ENCODE results near the gene HYAL3.

HYAL3 gene

DNA sequence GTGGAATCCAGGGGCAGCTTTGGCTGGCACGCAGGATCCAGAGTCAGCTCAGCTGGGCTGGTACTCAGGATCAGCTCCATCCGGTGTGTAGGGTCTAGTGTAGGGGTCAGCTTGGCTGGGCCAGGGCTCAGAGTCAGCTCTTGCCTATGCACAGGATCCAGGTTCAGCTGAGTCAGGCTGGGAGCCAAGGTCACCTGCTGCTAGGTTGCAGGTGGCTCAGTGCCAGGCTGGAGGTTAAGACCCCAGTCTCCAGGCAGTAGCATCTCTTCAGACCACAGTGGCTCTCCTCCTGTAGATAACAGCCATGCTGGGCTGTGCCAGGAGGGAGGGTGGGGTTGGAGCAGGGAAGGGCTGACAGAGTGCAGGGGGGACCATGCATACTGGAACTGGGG lies 1.8 kb downstream of the HYAL3 start:
- TF ChIP-seq, protein P1, sequence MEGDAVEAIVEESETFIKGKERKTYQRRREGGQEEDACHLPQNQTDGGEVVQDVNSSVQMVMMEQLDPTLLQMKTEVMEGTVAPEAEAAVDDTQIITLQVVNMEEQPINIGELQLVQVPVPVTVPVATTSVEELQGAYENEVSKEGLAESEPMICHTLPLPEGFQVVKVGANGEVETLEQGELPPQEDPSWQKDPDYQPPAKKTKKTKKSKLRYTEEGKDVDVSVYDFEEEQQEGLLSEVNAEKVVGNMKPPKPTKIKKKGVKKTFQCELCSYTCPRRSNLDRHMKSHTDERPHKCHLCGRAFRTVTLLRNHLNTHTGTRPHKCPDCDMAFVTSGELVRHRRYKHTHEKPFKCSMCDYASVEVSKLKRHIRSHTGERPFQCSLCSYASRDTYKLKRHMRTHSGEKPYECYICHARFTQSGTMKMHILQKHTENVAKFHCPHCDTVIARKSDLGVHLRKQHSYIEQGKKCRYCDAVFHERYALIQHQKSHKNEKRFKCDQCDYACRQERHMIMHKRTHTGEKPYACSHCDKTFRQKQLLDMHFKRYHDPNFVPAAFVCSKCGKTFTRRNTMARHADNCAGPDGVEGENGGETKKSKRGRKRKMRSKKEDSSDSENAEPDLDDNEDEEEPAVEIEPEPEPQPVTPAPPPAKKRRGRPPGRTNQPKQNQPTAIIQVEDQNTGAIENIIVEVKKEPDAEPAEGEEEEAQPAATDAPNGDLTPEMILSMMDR (IDR thresholded peaks at IDR 0.05; ENCODE audit: low read depth, low read length): no peak
- DNase-seq (ENCODE audit: extremely low read depth, low read depth): no peak

DNA sequence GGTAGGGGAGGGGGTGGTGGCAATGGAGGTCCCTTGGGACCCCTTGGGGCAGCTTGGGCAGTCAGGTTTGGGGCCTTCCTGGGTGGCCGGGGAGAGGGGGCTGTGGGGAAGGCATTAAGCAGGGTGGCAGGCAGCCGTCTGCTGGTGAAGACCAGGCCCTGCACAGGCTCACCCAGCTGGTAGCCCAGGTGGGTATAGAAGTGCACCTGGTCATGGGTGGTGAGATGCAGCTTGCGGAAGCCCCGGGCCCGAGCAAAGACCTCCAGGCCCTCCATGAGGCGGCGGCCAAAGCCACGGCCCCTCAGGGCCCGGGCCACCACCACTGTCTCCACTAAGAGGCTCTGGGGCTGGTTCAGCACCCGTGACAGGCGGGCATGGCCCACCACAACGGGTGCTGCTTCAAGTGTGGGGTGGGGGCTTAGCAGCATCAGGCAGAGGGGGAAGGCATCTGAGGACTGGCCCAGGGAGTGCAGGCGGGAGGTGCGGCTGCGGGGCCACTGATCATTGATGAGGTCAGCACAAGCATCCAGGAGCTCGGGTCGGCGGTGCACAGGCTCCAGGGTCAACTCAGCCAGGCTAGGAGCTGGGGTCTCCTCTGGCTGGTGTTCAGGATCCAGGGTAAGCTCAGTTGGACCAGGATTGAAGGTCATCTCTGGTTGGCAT lies 2.4 kb downstream of the HYAL3 start:
- DNase-seq (ENCODE audit: extremely low read depth, low read depth): no peak
- TF ChIP-seq, protein P1 (IDR thresholded peaks at IDR 0.05; ENCODE audit: low read depth, low read length): no peak

DNA sequence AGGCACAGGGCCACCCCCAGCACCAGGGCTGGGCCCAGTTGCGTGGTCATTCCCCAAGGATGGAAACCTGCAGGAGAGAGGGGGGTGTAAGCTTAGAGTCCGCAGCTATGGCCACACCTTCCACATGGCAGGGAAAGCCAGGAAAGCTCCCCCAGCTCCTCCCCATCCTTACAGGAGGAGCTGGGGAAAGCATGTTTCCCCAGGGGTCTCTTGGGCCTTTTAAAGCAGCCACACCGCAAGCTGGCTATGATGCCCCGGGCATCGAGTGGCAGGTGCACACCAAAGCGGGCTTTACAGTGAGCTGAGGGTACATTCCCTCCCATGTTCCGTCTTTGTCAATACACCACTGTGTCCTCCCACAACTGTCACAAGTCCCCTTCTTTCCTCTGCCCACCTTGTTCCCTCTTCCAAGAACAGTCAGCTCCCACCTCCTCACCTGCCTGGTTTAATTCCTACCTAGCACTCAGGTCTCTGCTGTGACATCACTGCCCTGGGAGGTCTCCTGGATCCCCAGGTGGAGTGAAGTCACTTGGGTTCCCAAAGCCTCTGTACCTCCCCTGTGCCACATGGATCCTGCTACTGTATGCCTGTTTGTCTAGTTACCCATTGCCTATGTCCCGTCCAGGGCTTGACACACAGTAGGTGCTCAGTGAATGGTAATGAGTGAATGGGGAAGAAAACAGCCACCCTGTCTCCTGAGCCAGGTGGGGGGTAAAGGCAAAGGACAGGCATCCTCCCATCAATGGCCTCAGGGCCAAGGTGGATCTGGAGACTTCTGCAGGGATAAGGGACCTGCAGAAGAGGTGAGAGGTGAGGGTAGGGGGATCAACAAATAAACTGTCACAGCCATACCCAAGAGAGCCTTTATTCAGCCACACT lies 3.4 kb downstream of the HYAL3 start:
- no peak for DNase-seq (ENCODE audit: extremely low read depth, low read depth)
- TF ChIP-seq, protein P1 (IDR thresholded peaks at IDR 0.05; ENCODE audit: low read depth, low read length): no peak

DNA sequence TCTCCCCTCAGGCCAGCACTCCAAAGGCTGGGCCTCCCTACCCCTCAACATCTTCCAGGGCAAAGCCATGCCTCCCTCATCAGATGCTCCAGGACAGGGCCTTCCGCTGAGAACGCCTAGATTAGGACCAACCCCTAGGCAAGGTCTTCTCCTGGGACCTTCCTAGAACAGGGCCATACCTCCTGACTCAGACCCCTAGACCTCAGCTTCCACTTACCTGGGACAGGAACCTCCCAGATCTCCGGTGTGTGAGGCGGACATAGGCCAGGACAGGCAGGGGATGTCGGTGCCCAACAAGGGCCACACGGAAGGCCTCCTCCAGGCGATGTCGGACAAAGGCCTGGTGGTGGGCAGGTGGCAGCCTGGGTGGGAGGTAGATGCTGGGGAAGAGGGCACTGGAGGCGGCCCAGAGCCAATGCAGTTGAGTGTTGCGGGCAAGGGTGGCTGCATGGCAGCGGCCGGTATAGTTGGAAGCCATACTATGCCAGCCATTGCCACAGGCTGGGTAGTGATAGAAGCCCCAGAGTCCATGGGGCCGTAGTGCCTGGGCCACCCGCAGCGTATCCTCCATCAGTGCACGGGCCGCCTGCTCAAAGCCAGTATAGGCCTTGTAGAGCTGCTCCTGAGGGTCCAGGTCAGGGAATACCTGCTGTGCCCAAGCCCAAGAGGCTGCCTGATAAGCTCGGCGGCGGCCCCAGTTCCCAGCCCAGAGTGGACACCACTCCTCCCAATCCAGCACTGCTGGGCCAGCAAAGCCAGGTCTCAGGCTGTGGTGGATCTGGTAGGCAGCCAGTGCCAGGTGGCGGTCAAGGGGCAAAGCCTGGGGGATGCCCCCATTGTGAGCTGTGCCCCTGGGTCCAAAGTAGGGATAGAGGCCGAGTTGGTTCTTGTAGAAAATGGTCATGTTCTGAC lies 4.5 kb downstream of the HYAL3 start:
- DNase-seq (ENCODE audit: extremely low read depth, low read depth): no peak
- TF ChIP-seq, protein P1 (IDR thresholded peaks at IDR 0.05; ENCODE audit: low read depth, low read length): no peak

GRCh38 chr3:50294089-50294488 lies 5.1 kb downstream of the HYAL3 start:
- no peak for DNase-seq (ENCODE audit: extremely low read depth, low read depth)
- TF ChIP-seq, protein P1 (IDR thresholded peaks at IDR 0.05; ENCODE audit: low read depth, low read length): no peak

DNA sequence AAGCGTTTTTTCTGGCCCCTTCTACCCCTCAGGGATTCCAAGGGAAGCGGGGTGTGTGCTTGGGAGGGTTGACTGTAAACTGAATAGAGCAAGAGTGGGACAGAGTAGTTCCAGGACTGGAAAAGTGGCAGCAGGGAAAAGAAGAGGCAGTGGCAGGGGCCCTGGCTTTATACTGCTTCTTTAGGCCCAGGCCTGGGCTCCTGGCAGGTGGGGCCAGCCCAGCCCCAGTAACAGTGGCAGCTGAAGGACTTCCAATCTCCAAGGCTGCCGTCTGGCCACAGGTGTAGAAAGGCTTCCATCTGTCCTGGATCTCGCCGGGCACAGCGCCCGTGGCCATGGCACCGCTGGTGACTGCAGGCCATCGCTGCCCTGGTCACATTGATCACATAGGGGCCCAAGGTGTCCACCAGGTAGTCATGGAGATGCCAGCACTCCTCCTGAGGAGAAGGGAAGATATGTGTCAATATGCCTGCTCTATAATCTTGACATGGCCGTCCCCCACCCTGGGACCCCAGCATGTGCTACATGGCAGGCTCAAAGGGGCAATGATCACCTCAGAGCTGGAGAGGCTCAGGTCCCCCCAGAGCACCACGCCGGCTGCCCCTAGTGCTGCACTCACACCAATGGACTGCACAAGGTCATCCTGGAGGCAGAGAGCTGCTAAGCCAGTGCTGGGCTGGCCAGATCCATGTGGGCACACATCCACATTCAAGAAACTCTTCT lies 6.0 kb downstream of the HYAL3 start:
- DNase-seq (ENCODE audit: extremely low read depth, low read depth): no peak
- TF ChIP-seq, protein P1 (IDR thresholded peaks at IDR 0.05; ENCODE audit: low read depth, low read length): no peak

Data from AG09319 (cell line).